Stimulated activated CD4-positive, alpha-beta T cell treated with anti-CD3 and anti-CD28 coated beads, TNF-alpha, amount 100 ng/mL, for 1 hour (primary cell): Measurements from ENCODE around the gene ZDHHC14.
"Not testable (repeated sequence)": the region's sequence is repeated elsewhere in the genome, so short reads cannot be mapped to it uniquely, and the experiment has no call there.

Experiments used
- DNase-seq, 3 donors: peaks; one replicate each; pipeline ENCODE4 v3.0.0-alpha.2; 2020; ENCODE audit warnings: low read depth in 3 of 3, low spot score in 1 of 3

Gene ZDHHC14

GRCh38 chr6:157551041-157551832 lies 170.2 kb downstream of the ZDHHC14 start:
- no peak for DNase-seq

- no peak for DNase-seq
Measured at GRCh38 chr6:157552081-157552747, 171.2 kb downstream of the ZDHHC14 start.

GRCh38 chr6:157552820-157553485 lies 172.0 kb downstream of the ZDHHC14 start:
- no peak for DNase-seq

- DNase-seq: no peak
Measured at GRCh38 chr6:157554747-157555146, 173.8 kb downstream of the ZDHHC14 start.

- DNase-seq: no peak
Measured at GRCh38 chr6:157555455-157556143, 174.6 kb downstream of the ZDHHC14 start.

- no peak for DNase-seq
Measured at GRCh38 chr6:157556144-157556645, 175.2 kb downstream of the ZDHHC14 start.

- DNase-seq: no peak
Measured at GRCh38 chr6:157556671-157557430, 175.9 kb downstream of the ZDHHC14 start.

GRCh38 chr6:157557559-157557958 lies 176.6 kb downstream of the ZDHHC14 start:
- DNase-seq: no peak

GRCh38 chr6:157558049-157558448 lies 177.1 kb downstream of the ZDHHC14 start:
- no peak for DNase-seq

GRCh38 chr6:157558487-157559200 lies 177.7 kb downstream of the ZDHHC14 start:
- DNase-seq: no peak

- DNase-seq: no peak
Measured at GRCh38 chr6:157559201-157559756, 178.3 kb downstream of the ZDHHC14 start.

GRCh38 chr6:157560063-157560462 lies 179.1 kb downstream of the ZDHHC14 start:
- not testable (repeated sequence) for DNase-seq

GRCh38 chr6:157560691-157561413 lies 179.9 kb downstream of the ZDHHC14 start:
- no peak for DNase-seq

GRCh38 chr6:157561414-157561790 lies 180.4 kb downstream of the ZDHHC14 start:
- no peak for DNase-seq

- DNase-seq: no peak
Measured at GRCh38 chr6:157561929-157562810, 181.2 kb downstream of the ZDHHC14 start.

- no peak for DNase-seq
Measured at GRCh38 chr6:157562997-157563396, 182.0 kb downstream of the ZDHHC14 start.

- DNase-seq: no peak
Measured at GRCh38 chr6:157563611-157564284, 182.8 kb downstream of the ZDHHC14 start.
